Measurements from ENCODE around the gene CEMIP2.

DNA sequence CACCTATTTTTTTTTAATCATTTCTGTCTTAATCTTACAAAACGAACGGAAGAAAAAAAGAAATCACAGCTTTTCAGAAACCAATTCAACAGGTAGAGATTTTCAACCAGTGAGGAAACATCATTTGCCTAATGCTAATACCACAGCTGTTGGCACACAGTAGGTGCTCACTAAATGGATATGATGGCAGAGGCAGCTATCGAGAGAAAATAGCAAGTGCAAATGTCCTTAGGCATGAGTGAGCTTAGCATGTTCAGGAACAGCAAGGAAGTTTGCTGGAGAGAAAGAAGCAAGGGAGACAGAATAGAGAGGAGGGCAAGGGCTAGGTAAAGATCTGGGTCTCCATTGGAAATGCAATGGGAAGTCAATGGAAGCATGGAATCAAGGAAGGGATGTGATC lies 49.2 kb downstream of the CEMIP2 start:
- TF ChIP-seq, protein P1, sequence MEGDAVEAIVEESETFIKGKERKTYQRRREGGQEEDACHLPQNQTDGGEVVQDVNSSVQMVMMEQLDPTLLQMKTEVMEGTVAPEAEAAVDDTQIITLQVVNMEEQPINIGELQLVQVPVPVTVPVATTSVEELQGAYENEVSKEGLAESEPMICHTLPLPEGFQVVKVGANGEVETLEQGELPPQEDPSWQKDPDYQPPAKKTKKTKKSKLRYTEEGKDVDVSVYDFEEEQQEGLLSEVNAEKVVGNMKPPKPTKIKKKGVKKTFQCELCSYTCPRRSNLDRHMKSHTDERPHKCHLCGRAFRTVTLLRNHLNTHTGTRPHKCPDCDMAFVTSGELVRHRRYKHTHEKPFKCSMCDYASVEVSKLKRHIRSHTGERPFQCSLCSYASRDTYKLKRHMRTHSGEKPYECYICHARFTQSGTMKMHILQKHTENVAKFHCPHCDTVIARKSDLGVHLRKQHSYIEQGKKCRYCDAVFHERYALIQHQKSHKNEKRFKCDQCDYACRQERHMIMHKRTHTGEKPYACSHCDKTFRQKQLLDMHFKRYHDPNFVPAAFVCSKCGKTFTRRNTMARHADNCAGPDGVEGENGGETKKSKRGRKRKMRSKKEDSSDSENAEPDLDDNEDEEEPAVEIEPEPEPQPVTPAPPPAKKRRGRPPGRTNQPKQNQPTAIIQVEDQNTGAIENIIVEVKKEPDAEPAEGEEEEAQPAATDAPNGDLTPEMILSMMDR (IDR thresholded peaks at IDR 0.05; ENCODE audit: insufficient read depth, low read depth, low read length) = no peak
- no peak for TF ChIP-seq EZH2 (IDR thresholded peaks at IDR 0.05; ENCODE audit: insufficient read depth, low read length)

All from astrocyte (in vitro differentiated cells and primary cell).